Right lobe of liver (tissue), 4 donors: ENCODE data around the gene PEAK1.

Source experiments
- POLR2A ChIP-seq: fragments of 450-650 bp; IDR thresholded peaks from one replicate; pipeline ENCODE4 v1.6.1; 2017; ENCODE audit warnings: antibody characterized with exemption, mild to moderate bottlenecking
- TF ChIP-seq, protein P1 (sequence below), 4 donors: fragments of 200-600 bp in 3 of 4; fragments of 450-650 bp in 1 of 4; IDR thresholded peaks; one replicate each; pipeline versions ENCODE4 v1.5.1 to v1.8.0; 2016 to 2022; ENCODE audit warnings: antibody characterized with exemption in 4 of 4, mild to moderate bottlenecking in 2 of 4
- donor health status: DM: no; HTN: no; CAD: no.
- donor health status: DM: no; HTN: no; CAD: no.
- donor health status: DM: no; HTN: yes; CAD: no.

DNA sequence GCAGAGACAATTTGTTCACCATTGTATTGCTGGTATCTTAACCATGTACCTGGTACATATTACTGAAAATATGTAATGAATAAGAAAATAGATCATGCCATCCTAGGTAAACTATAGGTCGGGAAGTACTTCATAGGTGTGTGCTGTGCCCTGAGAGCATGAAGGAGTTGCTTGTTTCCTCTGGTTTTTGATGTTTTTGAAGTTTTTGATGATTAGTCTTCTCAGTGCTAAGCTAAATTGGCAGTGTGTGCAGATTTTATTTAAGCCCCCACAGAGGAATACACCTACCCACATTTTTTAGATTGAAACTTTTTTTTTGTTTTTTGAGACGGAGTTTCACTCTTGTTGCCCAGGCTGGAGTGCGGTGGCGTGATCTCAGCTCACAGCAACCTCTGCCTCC is 17.4 kb upstream of the PEAK1 start:
- TF ChIP-seq, protein P1, sequence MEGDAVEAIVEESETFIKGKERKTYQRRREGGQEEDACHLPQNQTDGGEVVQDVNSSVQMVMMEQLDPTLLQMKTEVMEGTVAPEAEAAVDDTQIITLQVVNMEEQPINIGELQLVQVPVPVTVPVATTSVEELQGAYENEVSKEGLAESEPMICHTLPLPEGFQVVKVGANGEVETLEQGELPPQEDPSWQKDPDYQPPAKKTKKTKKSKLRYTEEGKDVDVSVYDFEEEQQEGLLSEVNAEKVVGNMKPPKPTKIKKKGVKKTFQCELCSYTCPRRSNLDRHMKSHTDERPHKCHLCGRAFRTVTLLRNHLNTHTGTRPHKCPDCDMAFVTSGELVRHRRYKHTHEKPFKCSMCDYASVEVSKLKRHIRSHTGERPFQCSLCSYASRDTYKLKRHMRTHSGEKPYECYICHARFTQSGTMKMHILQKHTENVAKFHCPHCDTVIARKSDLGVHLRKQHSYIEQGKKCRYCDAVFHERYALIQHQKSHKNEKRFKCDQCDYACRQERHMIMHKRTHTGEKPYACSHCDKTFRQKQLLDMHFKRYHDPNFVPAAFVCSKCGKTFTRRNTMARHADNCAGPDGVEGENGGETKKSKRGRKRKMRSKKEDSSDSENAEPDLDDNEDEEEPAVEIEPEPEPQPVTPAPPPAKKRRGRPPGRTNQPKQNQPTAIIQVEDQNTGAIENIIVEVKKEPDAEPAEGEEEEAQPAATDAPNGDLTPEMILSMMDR (IDR thresholded peaks at IDR 0.05), result no peak
- TF ChIP-seq POLR2A, result no peak
